Measurements from ENCODE around the gene TBC1D3B. TPM values are rescaled to one million over a fixed set of nuclear protein-coding genes. Genes with fewer than 3 reads are reported as not detected.
"Not testable (repeated sequence)": the region's sequence is repeated elsewhere in the genome, so short reads cannot be mapped to it uniquely, and the experiment has no call there.

Gene TBC1D3B
- total and polyA plus RNA-seq, 3 donors from 2014 or later: 10.8 to 23.0 (median 21.0) TPM

DNA sequence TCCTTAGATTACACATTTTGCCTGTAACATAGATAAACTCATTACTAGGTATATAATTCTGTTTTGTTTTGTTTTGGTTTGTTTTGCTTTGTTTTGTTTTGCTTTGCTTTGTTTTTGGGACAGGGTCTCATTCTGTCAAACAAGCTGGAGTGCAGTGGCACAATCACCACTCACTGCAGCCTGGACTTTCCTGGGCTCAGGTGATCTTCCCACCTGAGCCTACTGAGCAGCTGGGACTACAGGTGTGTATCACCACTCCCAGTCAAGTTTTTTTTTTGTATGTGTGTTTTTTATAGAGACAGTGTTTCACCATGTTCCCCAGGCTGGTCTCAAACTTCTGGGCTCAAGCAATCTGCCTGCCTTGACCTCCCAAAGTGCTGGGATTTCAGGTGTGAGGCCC lies 33.1 kb upstream of the TBC1D3B start:
- H3K9me3 ChIP-seq: no peaks in the 10 kb centered on the region
- H3K4me1 ChIP-seq: peaks cover 10% of the 10 kb centered on the region
- DNase-seq: no peak
- no peaks in the 10 kb centered on the region for H3K36me3 ChIP-seq (ENCODE audit: low read depth, missing control alignments)
- no peaks in the 10 kb centered on the region for H3K27me3 ChIP-seq
- intact Hi-C loops (cut with DNase I; ENCODE audit: low total_unique reads): no loop called here
- no peak overlapping the region for H3K4me3 ChIP-seq
- H3K27ac ChIP-seq: no peak overlapping the region
- no peak for TF ChIP-seq POLR2A (IDR thresholded peaks at IDR 0.05)
- TF ChIP-seq, protein P1, sequence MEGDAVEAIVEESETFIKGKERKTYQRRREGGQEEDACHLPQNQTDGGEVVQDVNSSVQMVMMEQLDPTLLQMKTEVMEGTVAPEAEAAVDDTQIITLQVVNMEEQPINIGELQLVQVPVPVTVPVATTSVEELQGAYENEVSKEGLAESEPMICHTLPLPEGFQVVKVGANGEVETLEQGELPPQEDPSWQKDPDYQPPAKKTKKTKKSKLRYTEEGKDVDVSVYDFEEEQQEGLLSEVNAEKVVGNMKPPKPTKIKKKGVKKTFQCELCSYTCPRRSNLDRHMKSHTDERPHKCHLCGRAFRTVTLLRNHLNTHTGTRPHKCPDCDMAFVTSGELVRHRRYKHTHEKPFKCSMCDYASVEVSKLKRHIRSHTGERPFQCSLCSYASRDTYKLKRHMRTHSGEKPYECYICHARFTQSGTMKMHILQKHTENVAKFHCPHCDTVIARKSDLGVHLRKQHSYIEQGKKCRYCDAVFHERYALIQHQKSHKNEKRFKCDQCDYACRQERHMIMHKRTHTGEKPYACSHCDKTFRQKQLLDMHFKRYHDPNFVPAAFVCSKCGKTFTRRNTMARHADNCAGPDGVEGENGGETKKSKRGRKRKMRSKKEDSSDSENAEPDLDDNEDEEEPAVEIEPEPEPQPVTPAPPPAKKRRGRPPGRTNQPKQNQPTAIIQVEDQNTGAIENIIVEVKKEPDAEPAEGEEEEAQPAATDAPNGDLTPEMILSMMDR (IDR thresholded peaks at IDR 0.05): no peak

DNA sequence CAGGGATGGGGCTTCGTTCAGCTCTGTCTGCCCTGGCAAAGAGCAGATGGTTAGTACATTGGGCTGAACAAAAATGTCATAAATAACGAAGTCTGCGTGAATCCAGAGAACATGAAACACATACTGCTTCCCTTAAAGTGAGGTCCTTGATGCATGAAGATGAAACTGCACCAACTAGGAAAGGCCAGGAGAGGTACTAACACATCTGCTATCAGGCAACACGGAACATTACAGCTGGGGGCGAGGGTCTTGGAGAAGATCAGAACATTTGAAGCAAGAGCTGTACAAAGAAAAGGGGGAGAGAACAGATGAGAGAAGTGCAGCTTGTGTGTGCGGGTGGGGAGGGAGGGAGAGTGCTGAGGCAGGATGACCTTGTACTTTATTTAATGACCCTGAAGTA lies 30.9 kb upstream of the TBC1D3B start:
- intact Hi-C loops (cut with DNase I; ENCODE audit: low total_unique reads); H3K36me3 ChIP-seq (ENCODE audit: low read depth, missing control alignments); H3K27me3 ChIP-seq; H3K27ac ChIP-seq; DNase-seq; H3K9me3 ChIP-seq; H3K4me3 ChIP-seq: not testable (repeated sequence)
- H3K4me1 ChIP-seq: peaks cover 10% of the 10 kb centered on the region
- WGBS, 2 donors: 55 to 65% methylated on average over 6 of the region's 6 CpGs

DNA sequence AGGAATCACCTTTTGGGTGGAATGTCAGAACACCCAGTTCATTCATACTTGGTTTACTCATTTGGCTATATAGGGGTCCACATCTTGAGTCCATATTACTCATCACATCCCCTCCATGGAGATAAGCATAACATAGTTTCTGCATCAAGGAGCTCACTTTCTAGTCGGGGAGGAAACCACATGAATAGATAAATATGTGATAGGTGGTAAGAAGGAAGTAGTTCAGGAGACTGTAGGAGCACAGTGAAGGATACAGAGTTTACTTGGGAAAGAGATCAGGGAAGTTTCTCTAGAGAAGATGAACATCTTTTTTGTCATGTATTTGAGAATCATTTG lies 30.0 kb upstream of the TBC1D3B start:
- H3K36me3 ChIP-seq (ENCODE audit: low read depth, missing control alignments); intact Hi-C loops (cut with DNase I; ENCODE audit: low total_unique reads); H3K9me3 ChIP-seq; H3K4me3 ChIP-seq; H3K27ac ChIP-seq; H3K27me3 ChIP-seq; DNase-seq: not testable (repeated sequence)
- WGBS, 2 donors: 30 to 41% methylated on average over 1 of the region's 1 CpG
- H3K4me1 ChIP-seq: peaks cover 10% of the 10 kb centered on the region

- intact Hi-C loops (cut with DNase I; ENCODE audit: low total_unique reads): no loop called here
- 33 to 67% methylated on average over 4 of the region's 4 CpGs for WGBS, 2 donors
These were observed 29.4 kb upstream of the TBC1D3B start for GRCh38 chr17:36205637-36206485.

GRCh38 chr17:36204724-36205500 lies 28.5 kb upstream of the TBC1D3B start:
- H3K9me3 ChIP-seq: no peaks in the 10 kb centered on the region
- TF ChIP-seq, protein P1 (IDR thresholded peaks at IDR 0.05): no peak
- no peak for TF ChIP-seq POLR2A (IDR thresholded peaks at IDR 0.05)
- no peaks in the 10 kb centered on the region for H3K27me3 ChIP-seq
- H3K36me3 ChIP-seq (ENCODE audit: low read depth, missing control alignments): no peaks in the 10 kb centered on the region
- peaks cover 10% of the 10 kb centered on the region for H3K4me1 ChIP-seq
- WGBS, 2 donors: 28 to 40% methylated on average over 7 of the region's 7 CpGs
- no peak overlapping the region for H3K4me3 ChIP-seq
- DNase-seq: no peak
- intact Hi-C loops (cut with DNase I; ENCODE audit: low total_unique reads): no loop called here
- H3K27ac ChIP-seq: no peak overlapping the region

More at GRCh38 chr17:36205637-36206485, 29.4 kb upstream of the TBC1D3B start:
- TF ChIP-seq POLR2A (IDR thresholded peaks at IDR 0.05): no peak
- TF ChIP-seq, protein P1 (IDR thresholded peaks at IDR 0.05): no peak
- no peak overlapping the region for H3K27ac ChIP-seq
- H3K9me3 ChIP-seq: no peaks in the 10 kb centered on the region
- no peak overlapping the region for H3K4me3 ChIP-seq
- no peak for DNase-seq
- H3K4me1 ChIP-seq: peaks cover 10% of the 10 kb centered on the region
- no peaks in the 10 kb centered on the region for H3K36me3 ChIP-seq (ENCODE audit: low read depth, missing control alignments)
- no peaks in the 10 kb centered on the region for H3K27me3 ChIP-seq

Data from testis (tissue), 3 donors.